Measurements from ENCODE around the gene SLC22A4. TPM values are rescaled to one million over a fixed set of nuclear protein-coding genes. Genes with fewer than 3 reads are reported as not detected.

Gene SLC22A4
- total and polyA plus RNA-seq, 2 experiments from 2014 or later = 1.4 to 3.3 TPM

GRCh38 chr5:132381614-132382013 is 87.4 kb downstream of the SLC22A4 start:
- no peaks in the 10 kb centered on the region for H3K9me3 ChIP-seq (ENCODE audit: low read depth)
- H3K4me2 ChIP-seq = no peak overlapping the region
- H3K79me2 ChIP-seq = peaks cover 14% of the 10 kb centered on the region
- peaks cover 12% of the 10 kb centered on the region for H3K4me1 ChIP-seq (ENCODE audit: insufficient read depth)
- TF ChIP-seq EZH2 (IDR thresholded peaks at IDR 0.05; ENCODE audit: borderline replicate concordance) (no peak), EZH2phosphoT487 (IDR thresholded peaks at IDR 0.05; ENCODE audit: low read depth, severe bottlenecking, unreplicated experiment) (no peak), CTCF (IDR thresholded peaks at IDR 0.05; ENCODE audit: poor library complexity) (no peak)
- H3K4me3 ChIP-seq = no peak overlapping the region
- H2AFZ ChIP-seq = no peak overlapping the region
- H3K27me3 ChIP-seq = no peaks in the 10 kb centered on the region
- 88% methylated on average over 1 of the region's 1 CpG for WGBS (ENCODE audit: low lambda C conversion rate, missing lambda C conversion rate)
- no peaks in the 10 kb centered on the region for H3K9me2 ChIP-seq (replicated peaks; ENCODE audit: insufficient read depth)
- no peak for DNase-seq (ENCODE audit: low spot score)
- H3K36me3 ChIP-seq (replicated peaks; ENCODE audit: insufficient read depth, low read depth) = no peaks in the 10 kb centered on the region
- H3K27ac ChIP-seq = no peak overlapping the region
- H4K20me1 ChIP-seq (ENCODE audit: insufficient read depth, poor library complexity, severe bottlenecking) = no peaks in the 10 kb centered on the region

- DNase-seq (ENCODE audit: low spot score) = no peak
- Histone ChIP-seq H3K27me3 (no peaks in the 10 kb centered on the region), H3K4me1 (ENCODE audit: insufficient read depth) (peaks cover 26% of the 10 kb centered on the region), H4K20me1 (ENCODE audit: insufficient read depth, poor library complexity, severe bottlenecking) (no peaks in the 10 kb centered on the region), H3K9me3 (ENCODE audit: low read depth) (no peaks in the 10 kb centered on the region), H3K9me2 (replicated peaks; ENCODE audit: insufficient read depth) (no peaks in the 10 kb centered on the region), H3K4me3 (no peak overlapping the region), H2AFZ (no peak overlapping the region), H3K79me2 (peaks cover 2% of the 10 kb centered on the region), H3K36me3 (replicated peaks; ENCODE audit: insufficient read depth, low read depth) (no peaks in the 10 kb centered on the region), H3K4me2 (no peak overlapping the region), H3K27ac (no peak overlapping the region)
- TF ChIP-seq EZH2phosphoT487 (IDR thresholded peaks at IDR 0.05; ENCODE audit: low read depth, severe bottlenecking, unreplicated experiment) = no peak
- 91% methylated on average over 1 of the region's 1 CpG for WGBS (ENCODE audit: low lambda C conversion rate, missing lambda C conversion rate)
These were observed 89.1 kb downstream of the SLC22A4 start for GRCh38 chr5:132383261-132383660.

- WGBS (ENCODE audit: low lambda C conversion rate, missing lambda C conversion rate) = 93% methylated on average over 5 of the region's 5 CpGs
- Histone ChIP-seq H2AFZ (no peak overlapping the region), H3K27ac (no peak overlapping the region), H3K36me3 (replicated peaks; ENCODE audit: insufficient read depth, low read depth) (no peaks in the 10 kb centered on the region), H3K4me1 (ENCODE audit: insufficient read depth) (peaks cover 33% of the 10 kb centered on the region), H3K79me2 (peaks cover 2% of the 10 kb centered on the region), H3K4me2 (no peak overlapping the region), H3K9me3 (ENCODE audit: low read depth) (no peaks in the 10 kb centered on the region), H3K4me3 (no peak overlapping the region), H4K20me1 (ENCODE audit: insufficient read depth, poor library complexity, severe bottlenecking) (no peaks in the 10 kb centered on the region), H3K27me3 (no peaks in the 10 kb centered on the region), H3K9me2 (replicated peaks; ENCODE audit: insufficient read depth) (no peaks in the 10 kb centered on the region)
- TF ChIP-seq CTCF (IDR thresholded peaks at IDR 0.05; ENCODE audit: poor library complexity) = no peak
- TF ChIP-seq EZH2 (IDR thresholded peaks at IDR 0.05; ENCODE audit: borderline replicate concordance) = no peak
- no peak for TF ChIP-seq EZH2phosphoT487 (IDR thresholded peaks at IDR 0.05; ENCODE audit: low read depth, severe bottlenecking, unreplicated experiment)
- no peak for DNase-seq (ENCODE audit: low spot score)
These were observed 89.8 kb downstream of the SLC22A4 start for GRCh38 chr5:132383984-132384383.

GRCh38 chr5:132384506-132385050 is 90.4 kb downstream of the SLC22A4 start:
- 97% methylated on average over 4 of the region's 4 CpGs for WGBS (ENCODE audit: low lambda C conversion rate, missing lambda C conversion rate)
- DNase-seq (ENCODE audit: low spot score) = no peak

More at GRCh38 chr5:132384506-132385050, 90.4 kb downstream of the SLC22A4 start:
- Histone ChIP-seq H4K20me1 (ENCODE audit: insufficient read depth, poor library complexity, severe bottlenecking) (no peaks in the 10 kb centered on the region), H3K79me2 (no peaks in the 10 kb centered on the region), H3K4me2 (no peak overlapping the region), H3K27me3 (no peaks in the 10 kb centered on the region), H3K27ac (no peak overlapping the region), H3K9me3 (ENCODE audit: low read depth) (no peaks in the 10 kb centered on the region), H3K9me2 (replicated peaks; ENCODE audit: insufficient read depth) (no peaks in the 10 kb centered on the region), H3K36me3 (replicated peaks; ENCODE audit: insufficient read depth, low read depth) (no peaks in the 10 kb centered on the region), H3K4me3 (no peak overlapping the region), H2AFZ (no peak overlapping the region), H3K4me1 (ENCODE audit: insufficient read depth) (peaks cover 38% of the 10 kb centered on the region)
- TF ChIP-seq EZH2 (IDR thresholded peaks at IDR 0.05; ENCODE audit: borderline replicate concordance) (no peak), CTCF (IDR thresholded peaks at IDR 0.05; ENCODE audit: poor library complexity) (no peak)

All from hepatocyte (in vitro differentiated cells).